Stomach (tissue), 9 donors: Measurements from ENCODE around the gene VCP. TPM values are rescaled to one million over a fixed set of nuclear protein-coding genes. Genes with fewer than 3 reads are reported as not detected.

Experiments used
- DNase-seq, 2 donors: peaks; one replicate each; pipeline versions ENCODE4 v3.0.0 to v3.0.0-alpha.2; 2013 to 2019
- H3K27ac ChIP-seq, 5 donors: fragments of 200-600 bp in 4 of 5; sonication (generic) in 4 of 5; one replicate each; pipeline ENCODE4 v1.5.1; 2013 to 2019; ENCODE audit warnings: mild to moderate bottlenecking in 1 of 5, moderate library complexity in 1 of 5
- H3K27me3 ChIP-seq, 3 donors: fragments of 200-600 bp; sonication (generic); one replicate each; pipeline ENCODE4 v1.5.1; 2017 to 2019; ENCODE audit warnings: mixed run types in 1 of 3
- H3K36me3 ChIP-seq, 4 donors: fragments of 200-600 bp; sonication (generic); 1 replicate in 3 of 4; 2 replicates in 1 of 4; pipeline ENCODE4 v1.5.1; 2016 to 2019
- H3K4me1 ChIP-seq, 4 donors: fragments of 200-600 bp; sonication (generic); one replicate each; pipeline ENCODE4 v1.5.1; 2016 to 2019
- H3K4me3 ChIP-seq, 4 donors: fragments of 200-600 bp; sonication (generic) in 3 of 4; one replicate each; pipeline ENCODE4 v1.5.1; 2016 to 2019; ENCODE audit warnings: mild to moderate bottlenecking in 1 of 4
- H3K9me3 ChIP-seq, 4 donors: fragments of 200-600 bp; sonication (generic); one replicate each; pipeline ENCODE4 v1.5.1; 2016 to 2019
- EP300 ChIP-seq: sonication (generic); formaldehyde crosslinking; IDR thresholded peaks from one replicate; pipeline ENCODE4 v1.6.1; 2017; ENCODE audit warnings: antibody characterized with exemption
- POLR2A ChIP-seq, 4 donors: fragments of 450-650 bp; IDR thresholded peaks; one replicate each; pipeline ENCODE4 v1.6.1; 2016; ENCODE audit warnings: antibody characterized with exemption in 4 of 4, control low read depth in 2 of 4, mild to moderate bottlenecking in 1 of 4, moderate library complexity in 1 of 4
- POLR2AphosphoS5 ChIP-seq, 3 donors: sonication (generic); formaldehyde crosslinking; IDR thresholded peaks; one replicate each; pipeline ENCODE4 v1.6.1; 2016; ENCODE audit warnings: antibody characterized with exemption in 3 of 3
- WGBS, 5 donors: extraction: QIAGEN DNeasy Blood & Tissue Kit in 3 of 5; methylation state at CpG; one replicate each; pipeline versions ENCODE4 v1.1.5 to v1.1.7; 2013 to 2018; 5-methylcytosine and 5-hydroxymethylcytosine counted together
- intact Hi-C: fragments of 100-400 bp; cut with DNase I; formaldehyde crosslinking; loops from one replicate; pipeline ENCODE4 v1.15.1; 2023; ENCODE audit warnings: low total_unique reads
- polyA plus RNA-seq, 3 donors: library from polyadenylated mRNA; stranded (reverse); fragments of 200-250 nt; gene quantifications; one replicate each; pipeline ENCODE4 v1.2.3, GENCODE V29; 2013
- total RNA-seq, 5 donors: library from RNA; depleted of rRNA; stranded (reverse); fragments of >200 nt; gene quantifications; one replicate each; pipeline versions ENCODE4 v1.1.0 to v1.2.3, GENCODE V29; 2014 to 2016
- TF ChIP-seq, protein P1 (sequence below), 7 experiments: fragments of 450-650 bp in 4 of 7; fragments of 200-600 bp in 3 of 7; sonication (generic) in 3 of 7; IDR thresholded peaks; one replicate each; pipeline ENCODE4 v1.5.1; 2016 to 2019; ENCODE audit warnings: antibody characterized with exemption in 7 of 7, control low read depth in 2 of 7, mild to moderate bottlenecking in 1 of 7
- donor health status: healthy with polysubstance abuse.
- donor health status: Bipolar disorder and iron deficiency.
- donor health status: healthy.

VCP gene
- total and polyA plus RNA-seq, 8 donors, result 53.2 to 238 (median 113) TPM

GRCh38 chr9:35102769-35103659 lies 30.6 kb upstream of the VCP start, which contains the start of gene STOML2:
Gene STOML2 (minus strand): TSS chr9:35103131. CDS start chr9:35103094, 37 bp downstream.
- TF ChIP-seq POLR2A (IDR thresholded peaks at IDR 0.05) (no peak), POLR2AphosphoS5 (IDR thresholded peaks at IDR 0.05) (peak; percentile 82 to 94 (median 86))
- TF ChIP-seq, protein P1, sequence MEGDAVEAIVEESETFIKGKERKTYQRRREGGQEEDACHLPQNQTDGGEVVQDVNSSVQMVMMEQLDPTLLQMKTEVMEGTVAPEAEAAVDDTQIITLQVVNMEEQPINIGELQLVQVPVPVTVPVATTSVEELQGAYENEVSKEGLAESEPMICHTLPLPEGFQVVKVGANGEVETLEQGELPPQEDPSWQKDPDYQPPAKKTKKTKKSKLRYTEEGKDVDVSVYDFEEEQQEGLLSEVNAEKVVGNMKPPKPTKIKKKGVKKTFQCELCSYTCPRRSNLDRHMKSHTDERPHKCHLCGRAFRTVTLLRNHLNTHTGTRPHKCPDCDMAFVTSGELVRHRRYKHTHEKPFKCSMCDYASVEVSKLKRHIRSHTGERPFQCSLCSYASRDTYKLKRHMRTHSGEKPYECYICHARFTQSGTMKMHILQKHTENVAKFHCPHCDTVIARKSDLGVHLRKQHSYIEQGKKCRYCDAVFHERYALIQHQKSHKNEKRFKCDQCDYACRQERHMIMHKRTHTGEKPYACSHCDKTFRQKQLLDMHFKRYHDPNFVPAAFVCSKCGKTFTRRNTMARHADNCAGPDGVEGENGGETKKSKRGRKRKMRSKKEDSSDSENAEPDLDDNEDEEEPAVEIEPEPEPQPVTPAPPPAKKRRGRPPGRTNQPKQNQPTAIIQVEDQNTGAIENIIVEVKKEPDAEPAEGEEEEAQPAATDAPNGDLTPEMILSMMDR (IDR thresholded peaks at IDR 0.05), result peak in 1 of 7 experiments; percentile 42
- 0 to 1% (median 0%) methylated on average over 29 to 57 of the region's 57 CpGs for WGBS, 5 donors
- DNase-seq, result peak; percentile 95 to 98
- intact Hi-C loops, result no loop called here
- no peaks in the 10 kb centered on the region for H3K9me3 ChIP-seq
- H3K27ac ChIP-seq, result peak within 1 kb of the TSS; percentile 81 to 91 (median 89)
- peaks cover 41 to 68% (median 64%) of the 10 kb centered on the region in 4 donors for H3K36me3 ChIP-seq
- H3K4me1 ChIP-seq, result peaks cover 18 to 34% (median 28%) of the 10 kb centered on the region in 4 donors
- H3K4me3 ChIP-seq, result peak within 1 kb of the TSS; percentile 72 to 90 (median 80)
- no peaks in the 10 kb centered on the region for H3K27me3 ChIP-seq

- peaks cover 35 to 62% (median 58%) of the 10 kb centered on the region in 4 donors for H3K36me3 ChIP-seq
- intact Hi-C loops, result no loop called here
- H3K27me3 ChIP-seq, result no peaks in the 10 kb centered on the region
- H3K4me3 ChIP-seq, result peak overlapping the region; percentile 72 to 90 (median 80)
- H3K9me3 ChIP-seq, result no peaks in the 10 kb centered on the region
- H3K27ac ChIP-seq, result peak overlapping the region; percentile 78 to 91 (median 89)
- H3K4me1 ChIP-seq, result peaks cover 18 to 34% (median 28%) of the 10 kb centered on the region in 4 donors
- DNase-seq, result no peak
- no peak for TF ChIP-seq EP300
- WGBS, 5 donors, result 2 to 4% (median 4%) methylated on average over 6 to 10 of the region's 10 CpGs
Observed at GRCh38 chr9:35102465-35102768, 30.0 kb upstream of the VCP start.

DNA sequence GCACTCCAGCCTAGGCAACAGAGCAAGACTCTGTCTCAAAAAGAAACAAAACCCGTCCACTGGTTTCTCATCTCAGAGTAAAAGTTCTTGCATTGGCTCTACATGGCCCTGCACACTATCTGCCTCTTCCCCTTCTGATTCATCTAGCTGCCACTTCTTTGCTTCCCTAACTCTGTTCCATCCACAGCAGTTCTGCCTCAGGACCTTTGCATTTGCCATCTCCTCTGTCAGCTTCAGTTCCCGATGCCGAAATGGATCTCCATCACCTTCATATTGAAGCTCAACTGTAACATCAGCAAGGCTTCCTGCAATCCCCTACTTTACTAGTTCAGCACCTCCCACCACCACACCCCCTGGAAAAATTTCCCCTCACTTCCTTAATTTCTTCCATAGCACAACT lies 25.1 kb upstream of the VCP start:
- Histone ChIP-seq H3K4me3 (no peak overlapping the region), H3K4me1 (peaks cover 23 to 49% (median 33%) of the 10 kb centered on the region in 4 donors), H3K36me3 (peaks cover 12 to 52% (median 46%) of the 10 kb centered on the region in 4 donors), H3K27ac (no peak overlapping the region), H3K27me3 (no peaks in the 10 kb centered on the region), H3K9me3 (no peaks in the 10 kb centered on the region)
- intact Hi-C loops, result no loop called here
- DNase-seq, result no peak
- TF ChIP-seq, protein P1 (IDR thresholded peaks at IDR 0.05), result no peak
- TF ChIP-seq EP300 (no peak), POLR2AphosphoS5 (IDR thresholded peaks at IDR 0.05) (no peak), POLR2A (IDR thresholded peaks at IDR 0.05) (no peak)
- 85 to 93% (median 90%) methylated on average over 3 of the region's 3 CpGs for WGBS, 5 donors

DNA sequence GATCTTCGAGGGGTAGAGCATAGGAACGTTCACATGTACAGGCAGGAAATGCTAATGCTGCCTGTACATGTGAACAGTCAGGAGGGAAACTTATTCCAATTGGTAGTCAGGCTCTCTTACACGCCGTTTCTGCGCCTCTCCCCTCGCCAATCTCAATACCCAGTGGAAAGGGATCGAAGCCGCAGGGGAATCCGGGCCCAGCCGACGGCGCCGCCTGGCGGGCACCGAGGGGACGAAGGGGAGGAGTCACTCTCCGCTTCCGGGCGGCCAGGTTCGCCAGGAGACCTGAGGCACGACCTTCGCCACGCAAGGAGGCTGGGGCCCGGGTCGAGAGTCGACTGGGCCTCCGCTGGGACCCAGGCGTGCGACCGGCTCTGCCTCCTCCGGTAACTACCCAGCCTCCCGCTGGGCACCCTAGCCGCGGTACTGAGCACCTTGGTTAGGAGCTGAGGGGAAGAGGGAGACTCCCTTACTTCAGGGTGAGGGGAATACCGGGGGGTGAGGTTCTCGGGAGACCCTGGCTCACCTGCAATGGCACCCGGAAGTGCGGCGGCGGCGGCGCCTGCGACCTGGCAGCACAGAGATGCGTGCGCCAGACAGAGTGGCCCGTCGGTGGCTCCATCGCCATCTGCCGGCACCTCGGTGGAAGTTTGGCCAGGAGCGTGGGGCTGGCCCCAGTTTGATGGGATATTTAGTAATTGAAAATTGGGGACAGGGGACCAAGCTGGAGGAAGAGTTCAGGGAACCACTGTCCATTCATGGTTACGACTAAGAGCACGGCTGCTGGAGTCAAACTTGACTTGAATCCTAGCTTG lies 23.8 kb upstream of the VCP start, which contains the start of gene PIGO:
PIGO (minus strand) TSS at position 557 of the 815 bp plus-strand sequence. CDS start 1,026 bp downstream, outside the sequence.
- intact Hi-C loops, result no loop called here
- peaks cover 23 to 61% (median 54%) of the 10 kb centered on the region in 4 donors for H3K36me3 ChIP-seq
- DNase-seq, result peak; percentile 92 to 97

More for the DNA sequence above, 23.8 kb upstream of the VCP start, which contains the start of gene PIGO:
- Histone ChIP-seq H3K27me3 (no peaks in the 10 kb centered on the region), H3K9me3 (no peaks in the 10 kb centered on the region), H3K4me3 (peak within 1 kb of the TSS; percentile 53 to 84 (median 78)), H3K27ac (peak within 1 kb of the TSS; percentile 93 to 98 (median 96)), H3K4me1 (peaks cover 12 to 35% (median 20%) of the 10 kb centered on the region in 4 donors)
- 0 to 1% (median 0%) methylated on average over 22 to 53 of the region's 53 CpGs for WGBS, 5 donors
- TF ChIP-seq EP300, result no peak
- TF ChIP-seq POLR2AphosphoS5 (IDR thresholded peaks at IDR 0.05), result peak; percentile 46 to 74 (median 68)
- TF ChIP-seq, protein P1 (IDR thresholded peaks at IDR 0.05), result peak in 5 of 7 experiments; percentile 47 to 80 (median 64)
- TF ChIP-seq POLR2A (IDR thresholded peaks at IDR 0.05), result peak in 1 of 4 donors; percentile 47
